ENCODE measurements around the gene RGL1.

- TF ChIP-seq, protein P1, sequence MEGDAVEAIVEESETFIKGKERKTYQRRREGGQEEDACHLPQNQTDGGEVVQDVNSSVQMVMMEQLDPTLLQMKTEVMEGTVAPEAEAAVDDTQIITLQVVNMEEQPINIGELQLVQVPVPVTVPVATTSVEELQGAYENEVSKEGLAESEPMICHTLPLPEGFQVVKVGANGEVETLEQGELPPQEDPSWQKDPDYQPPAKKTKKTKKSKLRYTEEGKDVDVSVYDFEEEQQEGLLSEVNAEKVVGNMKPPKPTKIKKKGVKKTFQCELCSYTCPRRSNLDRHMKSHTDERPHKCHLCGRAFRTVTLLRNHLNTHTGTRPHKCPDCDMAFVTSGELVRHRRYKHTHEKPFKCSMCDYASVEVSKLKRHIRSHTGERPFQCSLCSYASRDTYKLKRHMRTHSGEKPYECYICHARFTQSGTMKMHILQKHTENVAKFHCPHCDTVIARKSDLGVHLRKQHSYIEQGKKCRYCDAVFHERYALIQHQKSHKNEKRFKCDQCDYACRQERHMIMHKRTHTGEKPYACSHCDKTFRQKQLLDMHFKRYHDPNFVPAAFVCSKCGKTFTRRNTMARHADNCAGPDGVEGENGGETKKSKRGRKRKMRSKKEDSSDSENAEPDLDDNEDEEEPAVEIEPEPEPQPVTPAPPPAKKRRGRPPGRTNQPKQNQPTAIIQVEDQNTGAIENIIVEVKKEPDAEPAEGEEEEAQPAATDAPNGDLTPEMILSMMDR (conservative IDR thresholded peaks at IDR 0.05 in 1 of 2, IDR thresholded peaks at IDR 0.05 in 1 of 2; ENCODE audit: low read depth in 1 of 2, low read length in 2 of 2), result no peak
- TF ChIP-seq EZH2 (IDR thresholded peaks at IDR 0.05; ENCODE audit: low read length, missing control alignments), result no peak
Observed at GRCh38 chr1:183827801-183828200, 22.9 kb downstream of the RGL1 start.
